Activated naive CD8-positive, alpha-beta T cell treated with anti-CD3 and anti-CD28 coated beads, Interleukin-2, amount 50 U/mL, for 24 hours (primary cell): ENCODE results near the gene SLC38A9.
A peak's percentile ranks its signal among the peaks of the same experiment; 100 is the strongest.

Experiments used
- ATAC-seq: fragments of 150-1000 bp; cut with Tn5 transposase; one replicate; pipeline ENCODE4 v1.10.0; 2021
- DNase-seq: peaks from one replicate; pipeline ENCODE4 v3.0.0; 2021
- H3K27ac Mint-ChIP-seq: one replicate; pipeline ENCODE4 v1.8.0; 2021; ENCODE audit warnings: mild to moderate bottlenecking, mixed read lengths
- H3K27me3 Mint-ChIP-seq: one replicate; pipeline ENCODE4 v1.8.0; 2021; ENCODE audit warnings: mixed read lengths
- H3K36me3 Mint-ChIP-seq: one replicate; pipeline ENCODE4 v1.8.0; 2021; ENCODE audit warnings: low read depth, mixed read lengths
- H3K4me1 Mint-ChIP-seq: one replicate; pipeline ENCODE4 v1.8.0; 2021; ENCODE audit warnings: mixed read lengths
- H3K4me3 Mint-ChIP-seq: one replicate; pipeline ENCODE4 v1.8.0; 2021; ENCODE audit warnings: mild to moderate bottlenecking, moderate library complexity, mixed read lengths
- H3K9me3 Mint-ChIP-seq: one replicate; pipeline ENCODE4 v1.8.0; 2021; ENCODE audit warnings: mixed read lengths

The SLC38A9 gene

DNA sequence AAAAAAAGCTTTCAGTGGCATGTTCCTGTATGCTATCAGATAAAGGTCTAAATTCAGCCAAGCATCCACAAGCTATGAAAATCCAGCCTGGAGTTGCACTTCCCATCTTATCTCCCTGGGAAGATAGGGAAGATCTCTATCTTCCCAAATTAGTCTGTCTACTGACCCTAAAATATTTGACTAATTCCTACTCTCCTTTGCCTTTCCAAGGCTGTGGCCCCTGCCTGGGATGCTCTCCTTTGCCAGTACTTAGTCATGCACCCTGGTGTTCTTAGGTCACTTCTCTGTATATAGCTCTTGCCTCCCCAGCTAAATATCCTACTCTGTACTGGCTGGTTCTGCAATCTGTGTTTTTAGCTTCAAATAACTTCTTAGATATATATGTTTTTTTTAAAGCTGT, 133.4 kb downstream of the SLC38A9 start:
- H3K9me3 Mint-ChIP-seq, result no peaks in the 10 kb centered on the region
- H3K27me3 Mint-ChIP-seq, result no peaks in the 10 kb centered on the region
- no peak overlapping the region for H3K27ac Mint-ChIP-seq
- ATAC-seq, result peak; percentile 45
- peaks cover 51% of the 10 kb centered on the region for H3K4me1 Mint-ChIP-seq
- H3K36me3 Mint-ChIP-seq, result no peaks in the 10 kb centered on the region
- DNase-seq, result no peak
- no peak overlapping the region for H3K4me3 Mint-ChIP-seq

DNA sequence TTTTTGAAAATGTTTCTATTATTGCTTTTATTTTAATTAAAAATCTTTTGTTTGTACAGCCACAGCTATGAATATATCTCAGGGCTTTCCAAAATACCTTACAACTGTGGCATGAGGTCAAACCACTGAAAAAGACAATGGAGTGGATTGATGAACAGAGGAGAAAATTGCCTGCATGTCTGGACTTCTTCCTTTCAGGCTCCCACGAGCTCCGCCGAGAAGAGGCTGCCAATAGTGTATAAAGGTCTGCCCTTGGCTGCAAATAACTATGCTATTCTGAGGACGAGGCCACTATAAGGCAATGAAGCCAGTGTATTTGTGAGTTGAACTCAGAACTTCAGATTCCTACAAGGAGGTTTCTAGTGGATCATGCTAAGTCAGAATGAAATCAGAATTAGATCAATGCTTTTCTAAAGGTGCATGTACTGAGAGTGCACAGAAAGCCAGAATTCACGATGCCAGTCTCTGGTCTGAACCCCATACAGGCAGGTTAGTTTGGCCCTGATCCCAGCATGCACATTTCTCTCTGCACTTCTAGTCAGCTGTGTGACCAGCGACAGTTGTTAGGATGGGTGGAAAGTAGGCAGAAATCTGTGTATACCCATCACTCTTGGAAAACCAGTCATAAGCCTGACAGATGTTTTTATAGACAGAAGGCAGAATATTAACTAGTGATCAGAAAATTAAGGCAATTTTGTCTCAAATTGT, 134.6 kb downstream of the SLC38A9 start:
- H3K9me3 Mint-ChIP-seq, result no peaks in the 10 kb centered on the region
- H3K27ac Mint-ChIP-seq, result no peak overlapping the region
- DNase-seq (no peak), ATAC-seq (no peak)
- peaks cover 43% of the 10 kb centered on the region for H3K4me1 Mint-ChIP-seq
- H3K36me3 Mint-ChIP-seq, result no peaks in the 10 kb centered on the region
- no peaks in the 10 kb centered on the region for H3K27me3 Mint-ChIP-seq
- no peak overlapping the region for H3K4me3 Mint-ChIP-seq

DNA sequence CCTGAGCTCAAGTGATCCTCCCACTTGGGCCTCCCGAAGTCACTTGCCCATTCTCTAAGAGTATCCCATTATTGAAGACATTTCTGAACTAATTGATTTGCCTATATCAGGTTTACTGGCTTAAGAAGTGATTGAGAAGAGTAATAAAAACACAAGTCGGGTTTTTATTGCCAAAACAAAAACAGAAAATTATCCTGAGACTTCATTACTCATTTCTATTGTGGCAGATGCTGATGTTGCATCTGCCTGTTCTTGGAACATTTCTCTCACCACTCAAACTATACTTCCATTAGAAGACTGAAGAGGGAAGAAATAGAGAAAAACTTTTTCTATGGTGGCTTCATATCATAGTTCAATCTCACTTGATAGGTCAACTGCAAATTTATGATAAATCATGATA, 135.5 kb downstream of the SLC38A9 start:
- H3K4me3 Mint-ChIP-seq, result no peak overlapping the region
- no peaks in the 10 kb centered on the region for H3K36me3 Mint-ChIP-seq
- no peaks in the 10 kb centered on the region for H3K9me3 Mint-ChIP-seq
- no peak for DNase-seq
- no peak overlapping the region for H3K27ac Mint-ChIP-seq
- peaks cover 34% of the 10 kb centered on the region for H3K4me1 Mint-ChIP-seq
- H3K27me3 Mint-ChIP-seq, result no peaks in the 10 kb centered on the region
- no peak for ATAC-seq
